Psoas muscle (tissue), 8 donors: ENCODE results near the gene RAB7B. TPM values are rescaled to one million over a fixed set of nuclear protein-coding genes. Genes with fewer than 3 reads are reported as not detected.
A peak's percentile ranks its signal among the peaks of the same experiment; 100 is the strongest.

ENCODE experiments used
- ATAC-seq, 4 donors: fragments of 200-7000 bp; cut with Tn5 transposase; one replicate each; pipeline ENCODE4 v1.9.1; 2020; ENCODE audit warnings: moderate library complexity in 3 of 4, mild to moderate bottlenecking in 2 of 4
- DNase-seq, 2 donors: peaks; one replicate each; pipeline ENCODE4 v3.0.0-alpha.2; 2020
- H3K27ac ChIP-seq: fragments of 200-600 bp; one replicate; pipeline ENCODE4 v1.8.0; 2022
- H3K27me3 ChIP-seq, 3 donors: fragments of 200-600 bp in 1 of 3; one replicate each; pipeline versions ENCODE4 v1.6.1 to v1.8.0; 2013 to 2022; ENCODE audit warnings: low read length in 2 of 3, mild to moderate bottlenecking in 2 of 3, moderate library complexity in 1 of 3; ENCODE audit not compliant: insufficient read depth in 3 of 3
- H3K36me3 ChIP-seq, 2 donors: fragments of 200-600 bp in 1 of 2; one replicate each; pipeline versions ENCODE4 v1.6.1 to v1.8.0; 2013 to 2022; ENCODE audit warnings: low read depth in 1 of 2, mild to moderate bottlenecking in 1 of 2, moderate library complexity in 1 of 2; ENCODE audit not compliant: insufficient read depth in 1 of 2
- H3K4me1 ChIP-seq: fragments of 200-600 bp; one replicate; pipeline ENCODE4 v1.8.0; 2022
- H3K4me3 ChIP-seq: fragments of 200-600 bp; one replicate; pipeline ENCODE4 v1.8.0; 2022; ENCODE audit warnings: mild to moderate bottlenecking
- H3K9me3 ChIP-seq: fragments of 200-600 bp; one replicate; pipeline ENCODE4 v1.8.0; 2022
- WGBS, 3 donors: extraction: QIAGEN DNeasy Blood & Tissue Kit; methylation state at CpG; one replicate each; pipeline versions ENCODE4 v1.1.6 to v1.1.7; 2013; 5-methylcytosine and 5-hydroxymethylcytosine counted together
- intact Hi-C, 2 donors: fragments of 100-400 bp; cut with DNase I; formaldehyde crosslinking; loops; one replicate each; pipeline versions ENCODE4 v1.11.0 to v1.14.2; 2022
- polyA plus RNA-seq, 3 donors: library from polyadenylated mRNA; stranded (reverse); fragments of 200-250 nt; gene quantifications; one replicate each; pipeline ENCODE4 v1.2.3, GENCODE V29; 2013
- total RNA-seq, 4 donors: library from RNA; stranded (reverse); fragmentation: NEBNext Ultra II Directional in 2 of 4; extraction: Animal tissue kit (Norgen Biotek cat#: 25700) in 2 of 4; gene quantifications; one replicate each; pipeline versions ENCODE4 v1.2.1 to v1.2.4, GENCODE V29; 2021 to 2023
- TF ChIP-seq, protein P1 (sequence below): fragments of 200-600 bp; IDR thresholded peaks from one replicate; pipeline ENCODE4 v1.8.0; 2022; ENCODE audit warnings: antibody characterized with exemption
- donor health status: healthy with polysubstance abuse.
- donor health status: DM: no; HTN: no; CAD: no; lungs with moderate emphysema.
- donor health status: Bipolar disorder and iron deficiency.
- donor health status: healthy.
- donor health status: DM: yes; HTN: yes; CAD: no.
- donor health status: DM: no; HTN: no; CAD: no.
- donor health status: DM: no; HTN: no; CAD: no.
- donor health status: DM: yes; HTN: yes; CAD: no.

The RAB7B gene
- total and polyA plus RNA-seq, 7 donors: 0.17 to 1.2 (median 0.34) TPM

DNA sequence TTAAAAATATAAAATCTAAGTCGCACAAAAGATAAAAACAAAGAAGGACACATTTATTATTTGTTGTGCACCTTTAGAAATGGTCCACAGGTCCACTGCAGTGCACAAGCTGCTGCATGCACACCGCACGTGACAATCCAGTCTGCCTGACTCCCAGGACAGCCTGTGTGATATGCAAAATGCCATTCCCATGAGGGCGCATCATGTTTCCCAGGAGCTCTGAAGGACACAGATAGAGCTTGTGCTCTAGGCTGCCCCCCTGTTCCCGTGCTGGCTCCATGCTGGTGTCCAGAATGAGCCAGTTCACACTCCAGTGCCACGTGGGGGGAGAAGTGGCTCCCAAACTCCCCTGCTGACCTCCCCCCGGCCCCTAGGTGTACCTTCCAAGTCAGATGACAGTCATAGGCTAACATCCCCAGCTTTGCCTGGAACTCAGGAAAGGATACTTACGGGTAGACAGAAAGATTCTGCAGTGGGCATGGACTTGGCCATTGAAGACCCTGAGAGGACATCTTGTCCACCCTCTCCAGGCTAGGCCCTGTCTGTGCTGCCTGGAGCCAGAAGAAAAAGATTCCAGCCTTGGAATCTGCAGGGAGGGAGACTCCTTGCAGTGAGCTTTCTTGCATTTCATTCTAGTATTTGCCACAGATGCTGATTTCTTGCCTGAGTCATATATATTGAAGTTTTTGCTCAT lies 26.3 kb downstream of the RAB7B start:
- 30 to 34% (median 33%) methylated on average over 8 of the region's 8 CpGs for WGBS, 3 donors
- no peaks in the 10 kb centered on the region for H3K27me3 ChIP-seq
- ATAC-seq: peak; percentile 85 to 94 (median 91)
- peaks cover 12% of the 10 kb centered on the region for H3K4me1 ChIP-seq
- H3K9me3 ChIP-seq: no peaks in the 10 kb centered on the region
- H3K36me3 ChIP-seq: no peaks in the 10 kb centered on the region
- DNase-seq: peak; percentile 33 to 79
- peak overlapping the region; percentile 58 for H3K27ac ChIP-seq
- no peak overlapping the region for H3K4me3 ChIP-seq
- intact Hi-C loops: loop anchor here (1.0 to 10.0 kb wide), 6 partner anchors 58 to 382 kb away; no protein-coding TSS in a partner anchor
- TF ChIP-seq, protein P1, sequence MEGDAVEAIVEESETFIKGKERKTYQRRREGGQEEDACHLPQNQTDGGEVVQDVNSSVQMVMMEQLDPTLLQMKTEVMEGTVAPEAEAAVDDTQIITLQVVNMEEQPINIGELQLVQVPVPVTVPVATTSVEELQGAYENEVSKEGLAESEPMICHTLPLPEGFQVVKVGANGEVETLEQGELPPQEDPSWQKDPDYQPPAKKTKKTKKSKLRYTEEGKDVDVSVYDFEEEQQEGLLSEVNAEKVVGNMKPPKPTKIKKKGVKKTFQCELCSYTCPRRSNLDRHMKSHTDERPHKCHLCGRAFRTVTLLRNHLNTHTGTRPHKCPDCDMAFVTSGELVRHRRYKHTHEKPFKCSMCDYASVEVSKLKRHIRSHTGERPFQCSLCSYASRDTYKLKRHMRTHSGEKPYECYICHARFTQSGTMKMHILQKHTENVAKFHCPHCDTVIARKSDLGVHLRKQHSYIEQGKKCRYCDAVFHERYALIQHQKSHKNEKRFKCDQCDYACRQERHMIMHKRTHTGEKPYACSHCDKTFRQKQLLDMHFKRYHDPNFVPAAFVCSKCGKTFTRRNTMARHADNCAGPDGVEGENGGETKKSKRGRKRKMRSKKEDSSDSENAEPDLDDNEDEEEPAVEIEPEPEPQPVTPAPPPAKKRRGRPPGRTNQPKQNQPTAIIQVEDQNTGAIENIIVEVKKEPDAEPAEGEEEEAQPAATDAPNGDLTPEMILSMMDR: no peak

DNA sequence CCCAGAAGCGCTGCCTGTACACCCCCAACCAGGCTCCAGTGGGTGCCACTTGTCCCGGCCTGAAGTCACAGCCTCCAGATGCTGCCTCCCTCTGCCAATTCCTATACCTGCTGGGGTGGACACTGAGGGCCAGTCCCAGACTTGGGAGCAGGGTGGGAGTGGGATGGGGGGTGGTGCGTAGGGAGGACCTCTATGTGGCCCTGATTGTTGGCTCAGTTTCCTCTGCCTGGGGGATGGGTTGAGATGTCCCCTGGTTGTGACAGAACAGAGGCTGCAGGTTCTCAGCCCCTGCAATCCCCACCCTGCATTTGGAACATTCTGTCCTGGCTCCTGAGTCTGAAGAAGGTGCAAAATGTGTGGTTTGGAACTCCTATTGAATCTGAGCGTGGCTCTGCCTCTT lies 27.2 kb downstream of the RAB7B start:
- 57 to 88% (median 84%) methylated on average over 4 of the region's 4 CpGs for WGBS, 3 donors

DNA sequence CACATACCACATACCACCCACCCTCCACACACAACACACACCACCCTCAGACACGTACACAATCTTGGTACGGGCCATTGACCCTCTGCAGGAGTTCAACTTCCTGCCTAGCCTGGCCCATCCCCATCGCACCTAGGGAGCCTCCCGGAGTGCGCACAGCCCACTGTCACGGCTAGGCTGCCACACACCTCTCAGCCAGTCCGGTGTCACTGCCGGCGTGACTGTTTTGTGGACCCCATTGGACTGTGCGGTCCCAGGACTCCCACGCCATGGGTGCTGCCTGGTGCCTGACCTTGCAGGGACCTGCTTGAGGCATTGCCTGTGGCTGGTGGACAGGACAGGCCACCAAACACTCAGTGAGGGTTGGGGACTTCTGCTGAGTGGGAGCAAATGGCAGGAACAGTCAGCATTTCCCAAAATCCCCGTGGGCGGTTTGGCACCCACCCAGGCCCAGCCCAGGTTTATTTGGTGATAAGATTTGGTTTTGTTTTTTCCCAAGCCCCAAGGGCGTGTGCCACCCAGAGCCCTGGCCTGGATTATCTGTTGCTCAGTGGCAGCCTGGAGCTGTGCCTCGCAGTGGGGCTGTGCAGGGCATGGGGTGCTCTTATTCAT lies 27.7 kb downstream of the RAB7B start:
- Histone ChIP-seq H3K27ac (no peak overlapping the region), H3K4me1 (peaks cover 12% of the 10 kb centered on the region), H3K36me3 (no peaks in the 10 kb centered on the region), H3K4me3 (no peak overlapping the region), H3K27me3 (no peaks in the 10 kb centered on the region), H3K9me3 (no peaks in the 10 kb centered on the region)
- DNase-seq: no peak
- no peak for ATAC-seq
- 77 to 85% (median 79%) methylated on average over 15 of the region's 15 CpGs for WGBS, 3 donors
- intact Hi-C loops: loop anchor here in 1 of 2 donors (5.0 to 10.0 kb wide), 3 partner anchors 168 to 381 kb away; no protein-coding TSS in a partner anchor
- TF ChIP-seq, protein P1: no peak

More for the DNA sequence above, 27.2 kb downstream of the RAB7B start:
- TF ChIP-seq, protein P1: no peak
- Histone ChIP-seq H3K27me3 (no peaks in the 10 kb centered on the region), H3K4me1 (peaks cover 12% of the 10 kb centered on the region), H3K9me3 (no peaks in the 10 kb centered on the region), H3K27ac (peak overlapping the region; percentile 46), H3K36me3 (no peaks in the 10 kb centered on the region), H3K4me3 (no peak overlapping the region)
- intact Hi-C loops: loop anchor here (2.0 to 10.0 kb wide), 4 partner anchors 169 to 381 kb away; no protein-coding TSS in a partner anchor
- ATAC-seq: peak in 2 of 4 donors; percentile 3 to 24
- no peak for DNase-seq

DNA sequence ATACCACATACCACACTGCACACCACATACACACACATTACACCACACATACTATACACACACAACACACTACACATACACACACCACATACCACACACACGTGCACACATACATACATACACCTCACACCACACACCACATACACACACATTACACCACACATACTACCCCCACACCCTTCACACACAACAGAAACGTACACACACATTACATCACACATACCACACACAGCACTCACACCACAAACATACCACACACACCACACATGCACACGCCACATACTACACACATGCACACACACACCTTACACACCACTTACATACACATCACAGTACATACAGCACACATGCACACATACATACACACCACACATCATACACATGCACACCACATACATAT lies 28.5 kb downstream of the RAB7B start:
- Histone ChIP-seq H3K36me3 (no peaks in the 10 kb centered on the region), H3K9me3 (no peaks in the 10 kb centered on the region), H3K4me1 (peaks cover 12% of the 10 kb centered on the region), H3K4me3 (no peak overlapping the region), H3K27ac (no peak overlapping the region), H3K27me3 (no peaks in the 10 kb centered on the region)
- ATAC-seq (no peak), DNase-seq (no peak)
- WGBS, 3 donors: 84 to 94% (median 91%) methylated on average over 3 of the region's 3 CpGs
- intact Hi-C loops: loop anchor here in 1 of 2 donors (5.0 to 10.0 kb wide), 3 partner anchors 167 to 380 kb away; no protein-coding TSS in a partner anchor
- TF ChIP-seq, protein P1: no peak
